Esophagus (tissue), 2 donors: ENCODE data around the gene ZMYND10. TPM values are rescaled to one million over a fixed set of nuclear protein-coding genes. Genes with fewer than 3 reads are reported as not detected.
A peak's percentile ranks its signal among the peaks of the same experiment; 100 is the strongest.

Experiments used
- H3K27ac ChIP-seq, 2 donors: one replicate each; pipeline ENCODE4 v1.5.1; 2013; ENCODE audit warnings: low read depth in 2 of 2, mild to moderate bottlenecking in 2 of 2, inconsistent platforms in 1 of 2, low read length in 1 of 2, moderate library complexity in 1 of 2
- H3K27me3 ChIP-seq, 2 donors: one replicate each; pipeline ENCODE4 v1.6.1; 2013; ENCODE audit warnings: low read length in 2 of 2, control low read depth in 1 of 2, mild to moderate bottlenecking in 1 of 2; ENCODE audit not compliant: insufficient read depth in 2 of 2, control insufficient read depth in 1 of 2
- H3K36me3 ChIP-seq, 2 donors: one replicate each; pipeline ENCODE4 v1.6.1; 2013; ENCODE audit warnings: low read length in 1 of 2; ENCODE audit not compliant: control insufficient read depth in 2 of 2, insufficient read depth in 2 of 2
- H3K4me1 ChIP-seq, 2 donors: one replicate each; pipeline ENCODE4 v1.6.1; 2013; ENCODE audit warnings: low read length in 1 of 2; ENCODE audit not compliant: control insufficient read depth in 2 of 2, insufficient read depth in 2 of 2
- H3K4me3 ChIP-seq, 2 donors: one replicate each; pipeline ENCODE4 v1.5.1; 2013; ENCODE audit warnings: low read length in 2 of 2, mild to moderate bottlenecking in 2 of 2, low read depth in 1 of 2, moderate library complexity in 1 of 2
- H3K9me3 ChIP-seq, 2 donors: one replicate each; pipeline ENCODE4 v1.6.1; 2013; ENCODE audit warnings: mild to moderate bottlenecking in 2 of 2, low read depth in 1 of 2, low read length in 1 of 2, moderate library complexity in 1 of 2; ENCODE audit not compliant: control insufficient read depth in 2 of 2, insufficient read depth in 1 of 2
- WGBS, 2 donors: extraction: QIAGEN DNeasy Blood & Tissue Kit; methylation state at CpG; one replicate each; pipeline ENCODE4 v1.1.7; 2013; 5-methylcytosine and 5-hydroxymethylcytosine counted together
- polyA plus RNA-seq, 2 donors: library from polyadenylated mRNA; stranded (reverse); fragments of 200-250 nt; gene quantifications; one replicate each; pipeline ENCODE4 v1.2.3, GENCODE V29; 2013
- donor health status: healthy with polysubstance abuse.
- donor health status: Bipolar disorder and iron deficiency.

The ZMYND10 gene
- polyA plus RNA-seq, 2 donors = 0.29 to 0.35 TPM

DNA sequence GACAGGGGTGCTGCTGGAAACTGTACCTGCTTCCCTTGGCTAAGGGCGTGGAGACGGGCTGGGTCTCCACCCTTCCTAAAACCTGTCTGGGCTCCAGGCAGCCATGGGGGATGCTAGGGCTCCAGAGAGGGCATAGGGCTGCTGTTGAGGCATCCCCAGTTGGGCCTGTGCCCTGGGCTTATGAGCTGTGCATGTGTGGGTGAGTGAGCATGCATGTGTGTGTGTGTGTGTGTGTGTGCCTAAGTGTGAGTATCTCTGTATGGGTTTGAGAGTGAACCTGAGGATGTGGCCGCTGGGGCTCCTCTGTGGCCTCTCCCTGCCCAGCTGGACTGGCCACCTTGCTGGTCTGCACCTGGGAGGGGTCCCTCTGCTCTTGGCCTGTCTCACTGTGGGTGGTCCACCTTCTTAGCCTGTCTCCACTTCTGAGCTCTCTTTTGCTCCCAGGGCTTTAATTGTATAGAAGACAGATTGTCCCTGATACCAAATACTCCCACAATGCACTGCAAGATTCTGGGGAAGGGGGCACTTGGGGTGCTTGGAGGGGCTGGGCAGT, 25.7 kb upstream of the ZMYND10 start:
- H3K27ac ChIP-seq = no peak overlapping the region
- H3K4me1 ChIP-seq = no peaks in the 10 kb centered on the region
- H3K27me3 ChIP-seq = no peaks in the 10 kb centered on the region
- H3K4me3 ChIP-seq = no peak overlapping the region
- 54 to 67% methylated on average over 3 of the region's 3 CpGs for WGBS, 2 donors
- H3K9me3 ChIP-seq = no peaks in the 10 kb centered on the region
- H3K36me3 ChIP-seq = no peaks in the 10 kb centered on the region

DNA sequence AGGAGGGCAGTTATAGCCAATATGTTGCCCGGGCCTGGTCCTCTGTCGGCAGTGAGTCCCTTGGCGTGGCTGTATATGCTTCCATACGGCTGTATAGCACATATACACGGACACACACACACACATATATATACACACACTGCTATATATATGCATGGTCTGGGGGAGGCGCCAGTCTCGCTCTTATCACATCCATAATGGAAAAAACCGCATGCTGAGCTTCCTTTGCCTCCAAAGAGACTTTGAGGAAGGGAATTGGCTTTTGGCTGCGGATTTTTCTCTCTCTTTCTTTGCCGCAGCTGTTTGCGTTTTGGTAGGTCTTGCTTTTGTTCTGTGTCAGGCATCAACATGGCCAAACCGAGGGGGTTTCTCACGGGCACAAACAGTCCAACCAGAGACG, 25.1 kb upstream of the ZMYND10 start:
- Histone ChIP-seq H3K4me1 (peaks cover 2 to 5% of the 10 kb centered on the region in 2 donors), H3K27me3 (no peaks in the 10 kb centered on the region), H3K27ac (no peak overlapping the region), H3K9me3 (no peaks in the 10 kb centered on the region), H3K4me3 (no peak overlapping the region), H3K36me3 (no peaks in the 10 kb centered on the region)
- WGBS, 2 donors = 38 to 43% methylated on average over 14 of the region's 14 CpGs

DNA sequence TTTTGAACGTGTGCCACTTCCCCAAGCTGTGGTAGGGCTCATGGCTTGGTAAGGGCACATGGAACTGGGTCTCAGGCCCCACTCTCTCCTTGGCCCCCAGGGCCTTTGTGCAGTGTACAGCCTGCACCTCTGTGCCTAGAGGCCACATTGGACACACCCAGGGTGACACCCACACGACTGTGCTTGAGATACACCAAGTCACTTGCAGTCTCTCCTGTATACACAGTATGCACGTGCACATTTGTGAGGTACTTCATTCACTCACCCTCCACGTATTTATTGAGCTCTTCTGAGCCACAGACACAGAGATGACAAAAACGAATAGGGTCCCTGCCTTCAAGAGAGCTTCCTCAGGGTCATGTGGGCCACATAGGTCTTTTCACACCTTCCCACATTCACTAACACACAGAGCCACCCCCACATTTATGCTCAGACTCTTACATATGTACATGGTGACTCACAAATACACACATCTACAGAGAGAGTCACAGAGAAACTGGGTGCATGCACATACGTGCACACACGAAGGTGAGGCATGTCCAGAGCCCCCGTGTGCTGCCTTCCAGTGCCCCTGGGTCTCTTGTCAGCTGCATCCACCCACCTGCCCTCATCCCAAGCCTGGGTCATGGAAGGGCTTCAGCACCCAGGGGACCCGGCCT, 23.6 kb upstream of the ZMYND10 start:
- Histone ChIP-seq H3K9me3 (no peaks in the 10 kb centered on the region), H3K4me3 (no peak overlapping the region)
- WGBS, 2 donors = 59 to 69% methylated on average over 9 of the region's 9 CpGs

DNA sequence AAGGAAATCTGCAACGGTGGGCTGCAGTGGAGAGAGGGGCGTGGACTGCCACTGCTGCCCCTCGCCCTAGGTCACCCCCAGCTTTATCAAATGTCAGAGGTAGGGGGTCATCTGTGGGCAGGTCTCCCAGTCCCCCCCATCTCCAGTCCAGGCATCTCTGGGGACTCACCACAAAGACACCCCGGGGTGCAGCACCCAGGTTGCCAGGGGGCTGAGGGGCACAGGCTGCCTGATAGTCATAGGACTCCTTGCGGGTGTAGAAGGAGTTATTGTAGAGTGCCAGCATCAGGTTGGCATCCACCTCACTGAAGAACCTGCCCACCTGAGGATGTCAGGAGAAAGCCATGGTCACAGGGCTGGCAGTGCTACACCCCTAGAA, 20.3 kb upstream of the ZMYND10 start:
- 69 to 71% methylated on average over 5 of the region's 5 CpGs for WGBS, 2 donors
- H3K36me3 ChIP-seq = no peaks in the 10 kb centered on the region
- H3K27ac ChIP-seq = peak overlapping the region in 1 of 2 donors; percentile 83
- no peaks in the 10 kb centered on the region for H3K27me3 ChIP-seq
- H3K4me3 ChIP-seq = peak overlapping the region; percentile 57 to 60
- no peaks in the 10 kb centered on the region for H3K9me3 ChIP-seq
- H3K4me1 ChIP-seq = peaks cover 9 to 16% of the 10 kb centered on the region in 2 donors

More for the DNA sequence above, 23.6 kb upstream of the ZMYND10 start:
- Histone ChIP-seq H3K4me1 (peaks cover 9 to 15% of the 10 kb centered on the region in 2 donors), H3K36me3 (no peaks in the 10 kb centered on the region), H3K27ac (no peak overlapping the region), H3K27me3 (no peaks in the 10 kb centered on the region)

DNA sequence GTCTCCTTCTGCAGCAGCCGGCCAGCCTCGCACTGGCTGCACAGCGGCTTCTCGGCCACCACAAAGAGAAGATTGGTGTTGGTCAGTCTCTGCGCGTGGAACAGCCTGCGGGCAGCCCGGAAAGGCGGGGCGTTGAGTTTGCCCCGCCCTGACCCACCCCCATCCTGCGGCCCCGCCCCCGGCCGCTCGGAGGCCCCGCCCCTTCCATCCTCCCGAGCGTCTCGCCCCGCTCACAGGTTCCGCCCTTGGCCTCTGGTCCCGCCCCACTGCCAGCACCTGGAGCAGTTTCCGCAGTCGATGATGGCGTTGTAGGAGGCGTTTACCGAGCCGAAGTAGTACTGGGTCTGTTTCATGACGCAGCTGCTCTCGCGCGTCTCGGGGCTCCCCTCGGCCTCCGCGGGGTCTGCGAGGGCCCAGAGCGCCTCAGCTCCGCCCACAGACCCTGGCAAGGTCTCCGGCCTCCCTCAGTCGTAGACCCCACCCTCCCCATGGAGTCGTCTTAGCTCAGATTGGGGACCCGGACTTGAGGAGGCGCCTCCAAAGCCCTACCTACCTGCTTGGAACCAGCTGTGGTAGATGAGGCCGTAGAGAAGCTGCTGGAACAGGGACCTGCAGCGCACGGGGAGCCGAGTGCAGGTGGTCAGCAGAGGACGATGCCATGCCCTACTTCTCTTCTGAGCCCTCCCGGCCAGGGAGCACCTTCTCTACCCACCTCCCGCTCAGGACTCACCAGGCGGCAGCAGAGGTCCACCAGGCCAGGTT, 19.7 kb upstream of the ZMYND10 start:
- Histone ChIP-seq H3K4me3 (peak overlapping the region; percentile 57 to 60), H3K4me1 (peaks cover 9 to 16% of the 10 kb centered on the region in 2 donors), H3K27me3 (no peaks in the 10 kb centered on the region), H3K9me3 (no peaks in the 10 kb centered on the region), H3K27ac (peak overlapping the region; percentile 53 to 83), H3K36me3 (no peaks in the 10 kb centered on the region)
- WGBS, 2 donors = 4 to 5% methylated on average over 45 to 53 of the region's 53 CpGs

DNA sequence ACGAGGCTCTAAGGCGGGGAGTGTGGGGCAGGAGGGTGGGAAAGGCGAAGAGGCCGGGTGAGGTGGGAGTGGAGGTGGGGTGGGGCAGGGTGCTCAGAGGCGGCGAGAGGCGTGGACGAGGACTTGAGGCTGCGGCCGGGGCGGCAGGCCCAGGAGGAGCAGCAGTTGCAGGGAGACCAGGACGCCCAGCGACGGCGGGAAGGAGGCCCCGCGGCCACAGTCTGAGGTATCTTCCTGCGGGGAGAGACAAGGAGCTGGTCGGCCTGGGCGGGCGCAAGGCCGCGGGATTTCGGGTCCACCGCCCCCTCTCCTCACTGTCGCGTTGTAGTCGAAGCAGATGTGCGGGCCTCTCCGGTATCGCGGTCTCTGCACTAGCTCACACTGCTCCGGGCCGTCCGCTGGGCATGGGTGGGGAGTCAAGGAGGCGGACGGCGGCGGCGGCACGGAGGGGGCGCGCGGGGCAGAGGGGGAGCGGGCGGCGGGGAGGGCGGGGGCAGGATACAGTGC, 19.1 kb upstream of the ZMYND10 start:
- Histone ChIP-seq H3K27me3 (no peaks in the 10 kb centered on the region), H3K36me3 (no peaks in the 10 kb centered on the region), H3K4me1 (peaks cover 9 to 16% of the 10 kb centered on the region in 2 donors), H3K9me3 (no peaks in the 10 kb centered on the region), H3K4me3 (peak overlapping the region; percentile 50 to 60), H3K27ac (peak overlapping the region; percentile 5 to 54)
- WGBS, 2 donors = 9% methylated on average over 39 to 48 of the region's 48 CpGs

DNA sequence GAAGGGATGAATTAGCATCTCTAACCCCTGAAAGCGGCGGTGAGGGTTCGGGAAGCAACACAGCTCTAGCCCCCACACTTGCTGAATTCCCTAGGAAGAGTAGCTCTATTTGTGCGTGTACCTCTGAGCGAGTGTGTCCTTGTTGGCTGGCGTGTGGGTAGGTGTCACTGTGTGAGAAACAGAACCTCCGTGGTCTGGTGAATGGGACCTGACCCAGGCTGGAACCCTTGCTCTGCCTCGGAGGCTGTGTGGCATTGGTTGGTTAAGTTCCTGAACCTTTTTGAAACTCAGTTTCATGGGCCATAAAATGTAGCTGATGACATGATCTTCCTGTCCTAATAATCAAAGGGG, 14.2 kb upstream of the ZMYND10 start:
- Histone ChIP-seq H3K4me1 (peaks cover 25 to 30% of the 10 kb centered on the region in 2 donors), H3K27me3 (no peaks in the 10 kb centered on the region), H3K4me3 (no peak overlapping the region)

DNA sequence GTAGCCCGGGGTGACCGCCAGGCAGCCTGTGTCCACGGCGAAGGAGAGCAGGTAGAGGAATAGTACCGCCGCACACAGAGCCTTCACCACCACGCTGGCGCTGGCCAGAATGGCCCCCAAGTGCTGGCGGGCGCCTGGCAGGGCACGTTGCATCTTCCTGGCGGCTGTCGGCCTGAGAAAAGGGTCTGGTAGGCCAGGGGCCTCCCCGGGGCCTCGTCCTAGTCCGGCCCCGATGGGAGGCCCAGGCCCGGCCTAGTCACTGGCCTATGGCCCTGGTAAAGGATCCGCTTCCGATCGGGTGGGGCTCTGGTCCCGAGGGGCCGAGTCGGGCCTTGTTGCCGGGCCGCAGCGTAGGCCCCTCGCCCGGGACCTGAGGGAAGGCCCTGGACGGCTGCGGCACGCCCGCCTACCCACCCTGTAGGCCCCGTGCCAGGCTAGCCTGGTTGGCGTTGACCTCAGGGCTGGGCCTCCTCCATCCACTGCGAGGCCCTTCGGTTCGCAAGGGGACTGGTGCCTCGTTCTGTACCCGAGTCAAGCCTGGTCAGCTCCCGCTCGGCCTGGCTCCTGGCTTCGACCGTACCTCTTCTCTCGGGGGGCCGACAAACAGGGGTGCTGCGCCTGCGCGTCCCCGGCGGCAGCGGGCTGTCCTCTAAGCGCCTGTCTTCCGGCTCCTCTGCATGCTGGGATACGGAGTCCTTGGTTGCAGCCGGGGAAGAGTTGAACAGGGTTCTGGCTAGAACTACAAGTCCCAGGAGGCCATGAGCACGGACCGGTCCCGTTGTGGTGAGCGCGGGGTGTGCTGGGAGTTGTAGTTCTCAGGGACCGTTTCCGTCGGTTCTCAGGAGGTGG, 13.6 kb upstream of the ZMYND10 start, which contains the start of gene TMEM115:
Gene TMEM115, minus strand, starts transcription at position 611 of the 849 bp plus-strand sequence. Its CDS starts 458 bp downstream, at position 153.
- Histone ChIP-seq H3K4me3 (peak within 1 kb of the TSS; percentile 72 to 90), H3K9me3 (no peaks in the 10 kb centered on the region), H3K27me3 (no peaks in the 10 kb centered on the region), H3K36me3 (peaks cover 10 to 34% of the 10 kb centered on the region in 2 donors), H3K4me1 (peaks cover 21 to 25% of the 10 kb centered on the region in 2 donors), H3K27ac (peak within 1 kb of the TSS; percentile 75 to 87)
- WGBS, 2 donors = 1% methylated on average over 46 to 64 of the region's 64 CpGs

More for the DNA sequence above, 14.2 kb upstream of the ZMYND10 start:
- peaks cover 8 to 28% of the 10 kb centered on the region in 2 donors for H3K36me3 ChIP-seq
- H3K9me3 ChIP-seq = no peaks in the 10 kb centered on the region
- WGBS, 2 donors = 22 to 24% methylated on average over 8 of the region's 8 CpGs
- H3K27ac ChIP-seq = peak overlapping the region in 1 of 2 donors; percentile 36
